HG02642 (cell line): ENCODE data around the gene GAPDHS.

Experiments
- ATAC-seq: cut with Tn5 transposase; IDR thresholded peaks from one replicate; pipeline ENCODE4 v1.9.1; 2021; ENCODE audit warnings: mild to moderate bottlenecking; ENCODE audit not compliant: unreplicated experiment, poor library complexity

Gene GAPDHS

GRCh38 chr19:35509861-35510625 is 23.2 kb upstream of the GAPDHS start:
- peak; percentile 59 for ATAC-seq

- ATAC-seq = no peak
Measured at GRCh38 chr19:35510626-35510964, 22.7 kb upstream of the GAPDHS start.

GRCh38 chr19:35511337-35511736 is 21.9 kb upstream of the GAPDHS start:
- ATAC-seq = no peak

GRCh38 chr19:35512831-35513627 is 20.2 kb upstream of the GAPDHS start:
- no peak for ATAC-seq

GRCh38 chr19:35513628-35514281 is 19.5 kb upstream of the GAPDHS start, which contains the start of gene DMKN:
Gene DMKN (minus strand): TSS chr19:35513649. CDS start chr19:35513475, 174 bp downstream.
- no peak for ATAC-seq

- ATAC-seq = no peak
Measured at GRCh38 chr19:35514282-35514809, 18.9 kb upstream of the GAPDHS start.

GRCh38 chr19:35516310-35516709 is 16.9 kb upstream of the GAPDHS start:
- ATAC-seq = no peak

- ATAC-seq = no peak
Measured at GRCh38 chr19:35517342-35517741, 15.9 kb upstream of the GAPDHS start.

- ATAC-seq = no peak
Measured at GRCh38 chr19:35518313-35518712, 14.9 kb upstream of the GAPDHS start.

- no peak for ATAC-seq
Measured at GRCh38 chr19:35519291-35519690, 14.0 kb upstream of the GAPDHS start.

GRCh38 chr19:35521124-35521743 is 12.0 kb upstream of the GAPDHS start:
- ATAC-seq = no peak

GRCh38 chr19:35522745-35523327 is 10.4 kb upstream of the GAPDHS start:
- no peak for ATAC-seq

- ATAC-seq = no peak
Measured at GRCh38 chr19:35524181-35524837, 8.9 kb upstream of the GAPDHS start.

GRCh38 chr19:35525873-35526272 is 7.4 kb upstream of the GAPDHS start:
- ATAC-seq = no peak

GRCh38 chr19:35528218-35529038 is 4.8 kb upstream of the GAPDHS start, which contains the start of gene SBSN:
Gene SBSN (minus strand): TSS chr19:35528311. CDS start chr19:35528281, 30 bp downstream.
- no peak for ATAC-seq

GRCh38 chr19:35529241-35530218 is 3.7 kb upstream of the GAPDHS start:
- ATAC-seq = no peak

GRCh38 chr19:35531291-35531690 is 2.0 kb upstream of the GAPDHS start:
- no peak for ATAC-seq
